ENCODE results near the gene ZBBX. TPM values are rescaled to one million over a fixed set of nuclear protein-coding genes. Genes with fewer than 3 reads are reported as not detected.
A peak's percentile ranks its signal among the peaks of the same experiment; 100 is the strongest.
"Not testable (repeated sequence)": the region's sequence is repeated elsewhere in the genome, so short reads cannot be mapped to it uniquely, and the experiment has no call there.

ZBBX gene, protein sequence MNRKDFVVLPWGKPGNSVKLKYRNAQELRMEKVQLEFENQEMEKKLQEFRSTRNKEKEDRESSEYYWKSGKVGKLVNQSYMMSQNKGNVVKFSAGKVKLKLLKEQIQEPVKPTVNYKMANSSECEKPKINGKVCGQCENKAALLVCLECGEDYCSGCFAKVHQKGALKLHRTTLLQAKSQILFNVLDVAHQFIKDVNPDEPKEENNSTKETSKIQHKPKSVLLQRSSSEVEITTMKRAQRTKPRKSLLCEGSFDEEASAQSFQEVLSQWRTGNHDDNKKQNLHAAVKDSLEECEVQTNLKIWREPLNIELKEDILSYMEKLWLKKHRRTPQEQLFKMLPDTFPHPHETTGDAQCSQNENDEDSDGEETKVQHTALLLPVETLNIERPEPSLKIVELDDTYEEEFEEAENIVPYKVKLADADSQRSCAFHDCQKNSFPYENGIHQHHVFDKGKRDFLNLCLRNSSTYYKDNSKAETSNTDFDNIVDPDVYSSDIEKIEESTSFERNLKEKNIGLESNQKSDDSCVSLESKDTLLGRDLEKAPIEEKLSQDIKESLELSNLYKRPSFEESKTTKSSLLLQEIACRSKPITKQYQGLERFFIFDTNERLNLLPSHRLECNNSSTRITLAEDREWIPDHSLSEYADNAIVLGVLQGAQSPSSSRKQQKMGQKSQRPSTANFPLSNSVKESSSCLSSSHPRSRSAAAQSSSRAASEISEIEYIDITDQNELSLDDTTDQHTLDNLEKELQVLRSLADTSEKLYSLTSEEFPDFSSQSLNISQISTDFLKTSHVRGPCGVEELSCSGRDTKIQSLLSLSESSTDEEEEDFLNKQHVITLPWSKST
- 3.4 and 4.8 TPM in 2 replicates for total RNA-seq
- long read RNA-seq, partial matches to known transcripts = 0 of 5 reads
- long read RNA-seq, other reads (novel, unspliced or antisense) = 5 of 5 reads

GRCh38 chr3:167380004-167380689 is at the start of gene ZBBX:
Gene ZBBX (minus strand): TSS chr3:167380297. CDS start chr3:167372901, 7,396 bp downstream.
- Mint-ChIP-seq H3K36me3 (ENCODE audit: insufficient read depth) (no peaks in the 10 kb centered on the region), H3K27me3 (no peaks in the 10 kb centered on the region), H3K4me1 (ENCODE audit: low read depth) (peaks cover 14% of the 10 kb centered on the region), H3K4me3 (ENCODE audit: low read depth) (peak within 1 kb of the TSS; percentile 87), H3K27ac (peak within 1 kb of the TSS; percentile 46), H3K9me3 (ENCODE audit: low read depth) (no peaks in the 10 kb centered on the region)
- TF ChIP-seq, protein P1, sequence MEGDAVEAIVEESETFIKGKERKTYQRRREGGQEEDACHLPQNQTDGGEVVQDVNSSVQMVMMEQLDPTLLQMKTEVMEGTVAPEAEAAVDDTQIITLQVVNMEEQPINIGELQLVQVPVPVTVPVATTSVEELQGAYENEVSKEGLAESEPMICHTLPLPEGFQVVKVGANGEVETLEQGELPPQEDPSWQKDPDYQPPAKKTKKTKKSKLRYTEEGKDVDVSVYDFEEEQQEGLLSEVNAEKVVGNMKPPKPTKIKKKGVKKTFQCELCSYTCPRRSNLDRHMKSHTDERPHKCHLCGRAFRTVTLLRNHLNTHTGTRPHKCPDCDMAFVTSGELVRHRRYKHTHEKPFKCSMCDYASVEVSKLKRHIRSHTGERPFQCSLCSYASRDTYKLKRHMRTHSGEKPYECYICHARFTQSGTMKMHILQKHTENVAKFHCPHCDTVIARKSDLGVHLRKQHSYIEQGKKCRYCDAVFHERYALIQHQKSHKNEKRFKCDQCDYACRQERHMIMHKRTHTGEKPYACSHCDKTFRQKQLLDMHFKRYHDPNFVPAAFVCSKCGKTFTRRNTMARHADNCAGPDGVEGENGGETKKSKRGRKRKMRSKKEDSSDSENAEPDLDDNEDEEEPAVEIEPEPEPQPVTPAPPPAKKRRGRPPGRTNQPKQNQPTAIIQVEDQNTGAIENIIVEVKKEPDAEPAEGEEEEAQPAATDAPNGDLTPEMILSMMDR (IDR thresholded peaks at IDR 0.05; ENCODE audit: unreplicated experiment) = peak; percentile 88
- DNase-seq (ENCODE audit: low spot score, unreplicated experiment) = peak; percentile 92

GRCh38 chr3:167426962-167427361 is 46.9 kb upstream of the ZBBX start:
- H3K27ac Mint-ChIP-seq; H3K4me3 Mint-ChIP-seq (ENCODE audit: low read depth); H3K27me3 Mint-ChIP-seq; H3K9me3 Mint-ChIP-seq (ENCODE audit: low read depth); DNase-seq (ENCODE audit: low spot score, unreplicated experiment); H3K36me3 Mint-ChIP-seq (ENCODE audit: insufficient read depth); H3K4me1 Mint-ChIP-seq (ENCODE audit: low read depth): not testable (repeated sequence)

DNA sequence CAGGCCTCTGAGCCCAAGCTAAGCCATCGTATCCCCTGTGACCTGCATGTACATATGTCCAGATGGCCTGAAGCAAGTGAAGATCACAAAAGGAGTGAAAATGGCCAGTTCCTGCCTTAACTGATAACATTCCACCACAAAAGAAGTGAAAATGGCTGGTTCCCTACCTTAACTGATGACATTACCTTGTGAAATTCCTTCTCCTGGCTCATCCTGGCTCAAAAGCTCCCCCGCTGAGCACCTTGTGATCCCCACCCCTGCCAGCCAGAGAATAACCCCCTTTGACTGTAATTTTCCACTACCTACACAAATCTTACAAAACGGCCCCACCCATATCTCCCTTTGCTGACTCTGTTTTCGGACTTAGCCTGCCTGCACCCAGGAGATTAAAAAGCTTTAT is 42.3 kb upstream of the ZBBX start:
- not testable (repeated sequence) for H3K4me3 Mint-ChIP-seq (ENCODE audit: low read depth); H3K27me3 Mint-ChIP-seq; DNase-seq (ENCODE audit: low spot score, unreplicated experiment); H3K9me3 Mint-ChIP-seq (ENCODE audit: low read depth); H3K27ac Mint-ChIP-seq; H3K36me3 Mint-ChIP-seq (ENCODE audit: insufficient read depth); H3K4me1 Mint-ChIP-seq (ENCODE audit: low read depth)

DNA sequence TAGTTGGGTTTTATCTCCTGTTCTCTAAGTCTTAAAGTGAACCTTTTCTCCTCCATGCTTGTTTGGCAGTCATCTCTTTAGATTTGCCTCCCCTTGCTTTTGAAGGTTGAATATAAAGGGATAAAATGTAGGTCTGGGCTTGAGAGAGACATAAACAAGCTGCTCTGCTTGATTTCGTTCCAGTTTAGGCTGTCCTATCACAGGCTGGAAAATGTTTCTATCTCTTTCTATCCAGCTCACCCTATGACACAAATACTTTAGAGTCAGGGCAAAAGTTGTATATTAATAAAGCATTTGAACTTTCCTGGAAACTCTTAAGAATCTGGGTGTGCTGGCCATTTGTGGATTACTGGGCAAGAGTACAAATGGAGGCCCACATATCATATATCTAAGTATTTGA is 29.5 kb upstream of the ZBBX start:
- Mint-ChIP-seq H3K27ac (no peak overlapping the region), H3K4me1 (ENCODE audit: low read depth) (no peaks in the 10 kb centered on the region), H3K27me3 (no peaks in the 10 kb centered on the region), H3K36me3 (ENCODE audit: insufficient read depth) (no peaks in the 10 kb centered on the region), H3K4me3 (ENCODE audit: low read depth) (no peak overlapping the region), H3K9me3 (ENCODE audit: low read depth) (no peaks in the 10 kb centered on the region)
- DNase-seq (ENCODE audit: low spot score, unreplicated experiment) = no peak
- TF ChIP-seq, protein P1 (IDR thresholded peaks at IDR 0.05; ENCODE audit: unreplicated experiment) = no peak

DNA sequence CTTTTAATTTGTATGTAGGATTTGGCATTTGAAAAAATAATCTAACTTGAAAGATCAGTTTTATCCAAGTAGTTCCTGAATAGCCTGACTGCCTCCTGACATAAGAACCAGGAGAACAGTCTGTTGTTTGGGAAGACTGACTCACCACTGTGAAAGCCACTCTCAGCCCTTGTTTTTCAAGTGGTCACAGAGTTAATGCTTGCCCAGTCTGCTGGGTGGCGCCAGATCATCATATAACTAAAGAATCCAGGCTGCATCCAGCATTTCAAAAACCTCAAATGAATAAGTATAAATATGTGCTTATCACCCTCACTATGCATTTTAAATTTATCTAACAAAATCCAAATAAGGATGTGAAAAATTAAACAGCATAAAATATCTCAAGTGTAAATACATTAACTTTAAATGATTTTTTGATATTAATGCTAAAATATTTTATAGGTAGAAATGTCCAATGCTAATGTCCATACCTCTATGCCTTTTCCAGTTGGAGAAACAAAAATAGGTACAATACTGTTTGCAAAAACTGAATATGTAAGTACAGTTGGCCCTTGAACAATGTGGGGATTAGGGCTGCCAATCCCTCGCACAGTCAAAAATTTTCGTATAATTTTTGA is 26.9 kb upstream of the ZBBX start:
- H3K9me3 Mint-ChIP-seq (ENCODE audit: low read depth) = no peaks in the 10 kb centered on the region
- H3K4me1 Mint-ChIP-seq (ENCODE audit: low read depth) = no peaks in the 10 kb centered on the region
- no peaks in the 10 kb centered on the region for H3K27me3 Mint-ChIP-seq
- H3K27ac Mint-ChIP-seq = no peak overlapping the region
- no peaks in the 10 kb centered on the region for H3K36me3 Mint-ChIP-seq (ENCODE audit: insufficient read depth)
- no peak overlapping the region for H3K4me3 Mint-ChIP-seq (ENCODE audit: low read depth)
- peak; percentile 37 for DNase-seq (ENCODE audit: low spot score, unreplicated experiment)
- TF ChIP-seq, protein P1 (IDR thresholded peaks at IDR 0.05; ENCODE audit: unreplicated experiment) = peak; percentile 85

All from progenitor cell of endocrine pancreas (in vitro differentiated cells).